ENCODE results near the gene LGALSL.
A peak's percentile ranks its signal among the peaks of the same experiment; 100 is the strongest.

The LGALSL gene

GRCh38 chr2:64472881-64473280 is 18.9 kb downstream of the LGALSL start:
- peak; percentile 68 to 79 (median 76) for DNase-seq

- peak; percentile 27 to 38 (median 30) for DNase-seq
Measured at GRCh38 chr2:64474121-64474571, 20.2 kb downstream of the LGALSL start.

GRCh38 chr2:64474636-64475035 is 20.7 kb downstream of the LGALSL start:
- no peak for DNase-seq

- no peak for DNase-seq
Measured at GRCh38 chr2:64477037-64477436, 23.1 kb downstream of the LGALSL start.

GRCh38 chr2:64477979-64478378 is 24.0 kb downstream of the LGALSL start:
- no peak for DNase-seq

- DNase-seq: no peak
Measured at GRCh38 chr2:64478502-64479230, 24.7 kb downstream of the LGALSL start.

GRCh38 chr2:64479259-64480117 is 25.5 kb downstream of the LGALSL start:
- no peak for DNase-seq

- no peak for DNase-seq
Measured at GRCh38 chr2:64481665-64482064, 27.7 kb downstream of the LGALSL start.

GRCh38 chr2:64482243-64482642 is 28.3 kb downstream of the LGALSL start:
- no peak for DNase-seq

- DNase-seq: no peak
Measured at GRCh38 chr2:64482765-64483504, 29.0 kb downstream of the LGALSL start.

GRCh38 chr2:64485331-64485730 is 31.4 kb downstream of the LGALSL start:
- peak; percentile 32 to 63 (median 59) for DNase-seq

- DNase-seq: no peak
Measured at GRCh38 chr2:64485961-64486360, 32.0 kb downstream of the LGALSL start.

- no peak for DNase-seq
Measured at GRCh38 chr2:64487256-64488049, 33.5 kb downstream of the LGALSL start.

GRCh38 chr2:64488050-64488974 is 34.4 kb downstream of the LGALSL start:
- peak; percentile 83 to 90 (median 89) for DNase-seq

- DNase-seq: no peak
Measured at GRCh38 chr2:64489081-64489751, 35.3 kb downstream of the LGALSL start.

GRCh38 chr2:64491426-64491825 is 37.5 kb downstream of the LGALSL start:
- no peak for DNase-seq

- DNase-seq: no peak
Measured at GRCh38 chr2:64492272-64492671, 38.3 kb downstream of the LGALSL start.

GRCh38 chr2:64492821-64493220 is 38.9 kb downstream of the LGALSL start:
- no peak for DNase-seq

GRCh38 chr2:64493788-64494187 is 39.8 kb downstream of the LGALSL start:
- DNase-seq: no peak

GRCh38 chr2:64498438-64498837 is 44.5 kb downstream of the LGALSL start:
- DNase-seq: no peak

GRCh38 chr2:64500549-64500948 is 46.6 kb downstream of the LGALSL start:
- DNase-seq: no peak

Measured in suppressor macrophage treated with lipopolysaccharide for 1 hour (primary cell).